C4-2B (cell line): Measurements from ENCODE around the gene AAK1.
"Not testable (repeated sequence)": the region's sequence is repeated elsewhere in the genome, so short reads cannot be mapped to it uniquely, and the experiment has no call there.

Experiments used
- CTCF ChIP-seq: fragments of 450-650 bp; conservative IDR thresholded peaks from 2 replicates; pipeline ENCODE4 v1.5.1; 2017; ENCODE audit warnings: mild to moderate bottlenecking
- ZFX ChIP-seq: fragments of 450-650 bp; IDR thresholded peaks from 2 replicates; pipeline ENCODE4 v1.6.1; 2017

- not testable (repeated sequence) for TF ChIP-seq CTCF, ZFX
Measured at GRCh38 chr2:69673098-69673497, 29.6 kb upstream of the AAK1 start.
